ENCODE data around the gene AXL. TPM values are rescaled to one million over a fixed set of nuclear protein-coding genes. Genes with fewer than 3 reads are reported as not detected.
"Not testable (repeated sequence)": the region's sequence is repeated elsewhere in the genome, so short reads cannot be mapped to it uniquely, and the experiment has no call there.

Gene AXL
- total RNA-seq, 1 experiment from 2014 or later, result 355 TPM

- H3K27me3 ChIP-seq, result no peaks in the 10 kb centered on the region
- H3K9me3 ChIP-seq, result no peaks in the 10 kb centered on the region
- DNase-seq, result no peak
- H3K4me3 ChIP-seq, result no peak overlapping the region
- H3K36me3 ChIP-seq, result peaks cover 10% of the 10 kb centered on the region
These were observed 20.5 kb upstream of the AXL start for GRCh38 chr19:41198559-41198958.

GRCh38 chr19:41203371-41203770 lies 15.7 kb upstream of the AXL start:
- no peak overlapping the region for H3K4me3 ChIP-seq
- H3K36me3 ChIP-seq, result peaks cover 22% of the 10 kb centered on the region
- H3K27me3 ChIP-seq, result no peaks in the 10 kb centered on the region
- no peak for DNase-seq
- H3K9me3 ChIP-seq, result no peaks in the 10 kb centered on the region

DNA sequence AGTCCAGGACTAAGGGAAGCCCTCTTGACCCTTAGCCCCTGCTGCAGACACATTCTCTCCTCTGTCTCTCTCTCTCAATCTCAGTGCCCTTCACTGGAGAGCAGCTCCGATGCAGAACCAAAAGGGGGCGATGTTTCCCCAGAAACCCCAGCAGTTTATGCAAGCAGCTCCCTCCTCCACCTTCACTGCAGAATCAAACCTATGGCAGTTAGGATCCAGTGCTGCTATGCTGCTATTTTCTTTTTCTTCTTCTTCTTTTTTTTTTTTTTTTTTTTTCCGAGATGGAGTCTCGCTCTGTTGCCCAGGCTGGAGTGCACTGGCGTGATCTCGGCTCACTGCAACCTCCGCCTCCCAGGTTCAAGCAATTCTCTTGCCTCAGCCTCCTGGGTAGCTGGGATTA lies 14.7 kb upstream of the AXL start:
- peak; percentile 76 for DNase-seq
- H3K9me3 ChIP-seq, H3K27me3 ChIP-seq, H3K4me3 ChIP-seq: not testable (repeated sequence)
- H3K36me3 ChIP-seq, result peaks cover 18% of the 10 kb centered on the region

- Histone ChIP-seq H3K36me3 (peaks cover 12% of the 10 kb centered on the region), H3K27me3 (no peaks in the 10 kb centered on the region), H3K4me3 (no peak overlapping the region), H3K9me3 (no peaks in the 10 kb centered on the region)
- peak; percentile 40 for DNase-seq
These were observed 13.0 kb upstream of the AXL start for GRCh38 chr19:41205995-41206394.

- DNase-seq, result no peak
- Histone ChIP-seq H3K36me3 (peaks cover 12% of the 10 kb centered on the region), H3K9me3 (no peaks in the 10 kb centered on the region), H3K4me3 (no peak overlapping the region), H3K27me3 (no peaks in the 10 kb centered on the region)
These were observed 12.6 kb upstream of the AXL start for GRCh38 chr19:41206456-41206855.

DNA sequence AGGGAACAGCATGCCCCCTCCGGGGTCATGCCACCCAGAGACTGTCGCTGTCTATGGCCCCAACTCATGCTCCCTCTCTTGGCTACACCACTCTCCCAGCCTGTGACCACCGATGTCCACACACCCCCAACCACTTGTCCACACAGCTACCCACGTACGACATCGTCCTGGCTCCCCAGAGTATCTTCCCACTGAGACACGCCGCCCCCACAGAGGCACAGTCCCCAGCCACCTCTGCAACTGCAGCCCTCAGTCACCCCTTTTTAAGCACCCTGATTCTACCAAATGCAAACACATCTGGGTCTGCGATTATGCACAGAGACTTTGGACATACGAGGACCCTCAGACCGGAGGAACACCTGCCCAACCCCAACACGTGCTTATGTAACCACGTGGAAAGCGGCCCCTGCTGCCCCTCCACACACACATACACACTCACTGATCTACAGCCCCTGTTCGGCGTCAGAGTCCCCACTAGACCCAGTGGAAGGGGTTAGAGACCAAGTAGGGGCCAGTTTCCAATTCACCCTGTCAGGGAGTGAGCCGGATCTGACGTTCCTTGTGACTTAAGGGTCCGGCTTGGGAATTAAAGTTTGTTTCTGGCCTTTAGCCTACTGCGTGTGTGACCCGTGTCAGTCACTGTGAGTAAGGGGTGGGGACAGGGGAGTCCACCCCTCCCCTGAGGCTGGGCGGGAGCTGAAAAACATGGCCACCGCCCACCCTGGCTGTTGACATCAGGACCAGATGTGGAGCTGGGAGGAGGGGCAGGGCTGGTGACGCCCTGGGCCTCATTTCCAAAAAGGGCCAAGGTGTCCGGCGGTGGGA lies 11.9 kb upstream of the AXL start:
- H3K4me3 ChIP-seq, result no peak overlapping the region
- no peaks in the 10 kb centered on the region for H3K27me3 ChIP-seq
- H3K9me3 ChIP-seq, result no peaks in the 10 kb centered on the region
- peaks cover 12% of the 10 kb centered on the region for H3K36me3 ChIP-seq
- no peak for DNase-seq

DNA sequence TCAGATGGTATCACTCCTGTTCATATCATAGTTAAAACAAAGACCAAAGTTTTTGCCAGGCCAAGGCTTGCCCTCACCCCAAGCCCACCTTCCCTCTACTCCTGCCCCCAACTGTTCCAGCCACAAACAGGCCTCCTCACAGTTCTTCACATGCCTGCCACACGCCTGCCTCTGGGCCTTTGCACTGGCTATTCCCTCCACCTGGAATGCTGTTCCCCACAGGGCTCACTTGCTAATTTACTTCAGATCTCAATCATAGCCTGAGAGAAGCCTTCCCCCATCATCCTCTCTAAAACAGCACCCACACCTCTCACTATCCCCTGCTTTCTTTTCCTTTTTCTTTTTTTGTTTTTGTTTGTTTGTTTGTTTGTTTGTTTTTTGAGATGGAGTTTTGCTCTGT lies 4.9 kb upstream of the AXL start:
- Histone ChIP-seq H3K27me3 (no peaks in the 10 kb centered on the region), H3K9me3 (no peaks in the 10 kb centered on the region), H3K4me3 (no peak overlapping the region), H3K36me3 (no peaks in the 10 kb centered on the region)
- no peak for DNase-seq

- H3K27me3 ChIP-seq, result no peaks in the 10 kb centered on the region
- no peak for DNase-seq
- H3K36me3 ChIP-seq, result peaks cover 28% of the 10 kb centered on the region
- H3K4me3 ChIP-seq, result no peak overlapping the region
- no peaks in the 10 kb centered on the region for H3K9me3 ChIP-seq
These were observed 1.3 kb upstream of the AXL start for GRCh38 chr19:41217741-41218140.

DNA sequence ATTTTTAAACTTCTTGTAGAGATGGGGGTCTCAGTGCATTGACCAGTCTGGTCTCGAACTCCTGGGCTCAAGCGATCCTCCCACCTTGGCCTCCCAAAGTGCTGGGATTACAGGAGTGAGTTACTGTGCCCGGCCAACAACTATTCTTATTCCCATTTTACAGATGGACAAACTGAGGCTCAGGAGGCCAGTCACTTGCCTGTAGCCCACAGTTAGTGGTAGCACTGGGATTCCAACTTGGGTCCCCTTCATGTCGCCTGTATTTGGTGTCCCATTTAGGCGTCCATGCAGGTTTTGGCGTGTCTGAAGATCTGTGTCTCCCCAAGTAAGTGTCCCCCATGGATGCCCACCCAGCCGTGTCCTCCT lies 791 bp upstream of the AXL start:
- peak overlapping the region; percentile 71 for H3K4me3 ChIP-seq
- no peak for DNase-seq
- H3K36me3 ChIP-seq, result peaks cover 32% of the 10 kb centered on the region
- no peaks in the 10 kb centered on the region for H3K27me3 ChIP-seq
- H3K9me3 ChIP-seq, result no peaks in the 10 kb centered on the region

- peaks cover 49% of the 10 kb centered on the region for H3K36me3 ChIP-seq
- DNase-seq, result peak; percentile 89
- peak overlapping the region; percentile 71 for H3K4me3 ChIP-seq
- H3K9me3 ChIP-seq, result no peaks in the 10 kb centered on the region
- no peaks in the 10 kb centered on the region for H3K27me3 ChIP-seq
These were observed 1.0 kb downstream of the AXL start for GRCh38 chr19:41219924-41220567.

GRCh38 chr19:41220811-41221210 lies 1.8 kb downstream of the AXL start:
- H3K4me3 ChIP-seq, result peak overlapping the region; percentile 71
- H3K36me3 ChIP-seq, result peaks cover 54% of the 10 kb centered on the region

DNA sequence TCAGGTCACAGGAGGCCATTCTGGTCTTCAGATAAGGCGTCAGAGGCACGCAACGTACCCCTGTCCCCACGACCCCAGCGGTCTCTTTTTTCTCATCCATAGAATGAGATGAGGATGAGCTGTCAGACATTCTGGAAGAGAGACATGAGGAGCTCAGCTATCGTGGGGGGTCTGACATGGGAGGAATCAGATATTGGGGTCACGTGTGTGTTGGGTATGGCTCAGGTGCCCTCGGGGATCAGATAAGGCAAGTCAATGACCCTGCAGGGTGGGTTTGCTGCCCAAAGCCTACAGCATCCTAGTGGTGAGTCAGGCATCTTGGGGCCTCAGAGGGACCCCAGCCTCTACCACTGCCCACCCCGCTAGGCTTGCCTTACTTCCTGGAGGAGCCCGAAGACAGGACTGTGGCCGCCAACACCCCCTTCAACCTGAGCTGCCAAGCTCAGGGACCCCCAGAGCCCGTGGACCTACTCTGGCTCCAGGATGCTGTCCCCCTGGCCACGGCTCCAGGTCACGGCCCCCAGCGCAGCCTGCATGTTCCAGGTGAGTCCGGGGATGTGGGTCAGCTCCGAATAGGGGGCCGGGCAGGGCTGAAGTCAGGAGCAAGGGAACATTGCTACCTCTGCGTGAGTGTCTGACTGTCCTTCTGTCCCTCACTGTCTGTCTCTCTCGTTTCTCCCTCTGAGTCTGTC lies 2.6 kb downstream of the AXL start:
- peaks cover 58% of the 10 kb centered on the region for H3K36me3 ChIP-seq
- no peak for DNase-seq
- H3K4me3 ChIP-seq, result peak overlapping the region; percentile 71
- H3K9me3 ChIP-seq, result no peaks in the 10 kb centered on the region
- H3K27me3 ChIP-seq, result no peaks in the 10 kb centered on the region

More at GRCh38 chr19:41220811-41221210, 1.8 kb downstream of the AXL start:
- Histone ChIP-seq H3K9me3 (no peaks in the 10 kb centered on the region), H3K27me3 (no peaks in the 10 kb centered on the region)
- no peak for DNase-seq

DNA sequence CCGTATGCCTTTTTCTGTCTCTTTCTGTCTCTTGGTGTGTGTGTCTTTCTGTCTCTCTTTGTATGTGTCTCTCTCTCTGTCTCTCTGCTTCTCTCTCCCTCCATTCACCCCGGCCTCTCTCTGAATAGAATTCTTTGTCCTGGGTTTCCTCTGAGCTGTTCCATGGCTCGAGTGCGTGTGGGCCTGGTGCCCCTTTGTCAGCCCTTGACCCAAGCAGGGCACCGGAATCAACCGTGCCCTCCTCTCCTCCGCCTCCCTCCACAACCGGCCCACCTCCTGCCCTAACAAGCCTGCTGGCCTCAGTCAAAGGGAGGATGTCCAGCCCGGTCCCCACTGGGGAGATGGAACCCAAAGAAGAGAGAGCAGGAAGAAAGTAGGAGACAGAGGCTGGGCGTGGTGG lies 3.2 kb downstream of the AXL start:
- DNase-seq, result no peak
- Histone ChIP-seq H3K27me3 (no peaks in the 10 kb centered on the region), H3K4me3 (no peak overlapping the region), H3K9me3 (no peaks in the 10 kb centered on the region), H3K36me3 (peaks cover 64% of the 10 kb centered on the region)

DNA sequence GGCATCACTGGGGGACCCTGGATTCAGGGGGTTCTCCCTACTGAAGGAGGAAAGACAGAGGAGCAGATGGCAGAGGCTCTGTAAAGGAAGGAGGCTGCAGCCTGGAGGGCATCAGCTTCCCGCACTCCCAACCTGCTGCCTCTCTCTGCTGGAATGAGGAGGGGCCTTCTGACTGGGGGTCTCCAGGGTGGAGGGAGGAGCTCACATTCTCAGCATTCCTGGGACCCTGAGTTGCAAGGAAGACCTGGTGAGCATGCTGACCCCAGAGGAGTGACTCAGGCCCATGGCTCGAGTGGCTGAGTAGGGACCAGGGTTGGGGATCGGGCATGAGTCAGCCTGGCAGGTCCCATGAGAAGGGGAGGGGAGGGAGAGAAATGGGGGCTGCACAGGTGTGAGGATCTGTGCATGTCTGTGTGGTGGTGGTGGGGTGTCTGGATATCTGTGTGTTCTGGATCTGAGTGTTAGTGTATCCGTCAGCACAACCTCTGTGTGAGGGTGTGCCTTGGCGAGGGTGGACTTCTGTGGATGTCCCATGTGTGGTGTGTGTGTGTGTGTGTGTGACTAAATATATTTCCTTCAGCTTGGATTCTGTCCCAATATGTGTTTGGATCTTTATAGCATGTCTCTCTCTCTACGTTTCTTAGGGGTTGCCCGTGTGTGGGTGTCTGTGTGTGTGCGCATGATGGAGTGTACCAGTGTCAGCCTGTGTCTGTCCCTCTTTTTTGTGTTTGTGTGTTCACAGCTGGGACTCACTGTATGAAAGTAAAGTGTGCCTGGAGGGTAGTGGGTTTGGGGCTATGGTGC lies 4.6 kb downstream of the AXL start:
- H3K9me3 ChIP-seq, result no peaks in the 10 kb centered on the region

DNA sequence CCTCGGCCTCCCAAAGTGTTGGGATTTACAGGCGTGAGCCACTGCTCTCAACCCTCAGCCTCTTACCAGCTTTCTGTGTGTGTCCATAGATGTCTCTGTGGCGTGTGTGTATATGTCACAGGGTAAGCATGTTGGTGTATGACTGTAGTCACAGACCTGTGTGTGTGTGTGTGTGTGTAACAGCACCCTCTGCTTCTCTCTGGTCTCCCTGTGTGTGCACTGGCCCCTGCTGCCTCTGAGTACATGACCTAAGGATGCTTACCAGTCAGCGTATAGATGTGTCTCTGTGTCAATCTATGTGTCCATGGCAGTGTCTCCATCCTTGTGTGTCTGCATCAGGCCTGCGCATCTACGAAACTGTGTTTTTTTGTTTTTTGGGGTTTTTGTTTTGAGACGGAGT lies 5.6 kb downstream of the AXL start:
- no peak for DNase-seq
- Histone ChIP-seq H3K4me3 (no peak overlapping the region), H3K27me3 (no peaks in the 10 kb centered on the region), H3K9me3 (no peaks in the 10 kb centered on the region), H3K36me3 (peaks cover 88% of the 10 kb centered on the region)

More for the DNA sequence above, 4.6 kb downstream of the AXL start:
- H3K36me3 ChIP-seq, result peaks cover 78% of the 10 kb centered on the region
- H3K4me3 ChIP-seq, result peak overlapping the region; percentile 16
- DNase-seq, result peak; percentile 98
- H3K27me3 ChIP-seq, result no peaks in the 10 kb centered on the region

- Histone ChIP-seq H3K36me3 (peaks cover 89% of the 10 kb centered on the region), H3K27me3 (no peaks in the 10 kb centered on the region), H3K4me3 (peak overlapping the region; percentile 43), H3K9me3 (no peaks in the 10 kb centered on the region)
- DNase-seq, result peak; percentile 98
These were observed 6.4 kb downstream of the AXL start for GRCh38 chr19:41225238-41226052.
